ENCODE data around the gene PARS2.

DNA sequence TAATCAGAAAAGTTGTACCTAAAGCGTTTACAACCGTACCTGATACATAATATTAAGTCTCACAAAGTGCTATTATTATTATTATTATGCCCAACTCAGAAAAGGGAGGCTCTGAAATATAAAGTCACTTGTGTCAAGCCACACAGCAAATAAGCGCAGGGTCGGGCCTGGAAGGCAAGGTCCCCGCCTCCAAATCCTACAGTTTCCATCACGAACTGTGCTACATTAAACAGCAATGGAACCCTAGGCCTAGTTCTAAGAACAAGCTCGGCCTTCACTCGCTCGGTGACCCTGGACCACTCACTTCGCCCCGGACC, 549 bp downstream of the PARS2 start:
- TF ChIP-seq GATA2 (IDR thresholded peaks at IDR 0.05; ENCODE audit: low read depth, low read length) (no peak), GATA3 (IDR thresholded peaks at IDR 0.05; ENCODE audit: low read depth, low read length) (no peak)

All from SH-SY5Y (cell line).